ENCODE measurements around the gene CNTNAP5. TPM values are rescaled to one million over a fixed set of nuclear protein-coding genes. Genes with fewer than 3 reads are reported as not detected.

Gene CNTNAP5
- total RNA-seq, 1 experiment from 2014 or later = not detected

- no TSS peak for BruUV-seq (replicated peaks)
- peaks cover 15% of the 10 kb centered on the region for H3K9me3 ChIP-seq (ENCODE audit: low read depth, low read length, poor library complexity, severe bottlenecking)
- POLR2A ChIA-PET (ENCODE audit: low non-redundant PET) = no interaction called here
- CTCF ChIA-PET = no interaction called here
- H3K27ac ChIP-seq (ENCODE audit: low read depth, low read length, poor library complexity, severe bottlenecking) = no peak overlapping the region
- no peaks in the 10 kb centered on the region for H3K36me3 ChIP-seq (ENCODE audit: insufficient read depth, low read length, poor library complexity, severe bottlenecking)
- H3K27me3 ChIP-seq (replicated peaks; ENCODE audit: insufficient read depth, low read depth, low read length, poor library complexity) = no peaks in the 10 kb centered on the region
- DNase-seq (ENCODE audit: low spot score) = no peak
- TF ChIP-seq EZH2 (IDR thresholded peaks at IDR 0.05; ENCODE audit: borderline replicate concordance, low read depth, low read length, poor library complexity, severe bottlenecking) = no peak
- TF ChIP-seq, protein P1, sequence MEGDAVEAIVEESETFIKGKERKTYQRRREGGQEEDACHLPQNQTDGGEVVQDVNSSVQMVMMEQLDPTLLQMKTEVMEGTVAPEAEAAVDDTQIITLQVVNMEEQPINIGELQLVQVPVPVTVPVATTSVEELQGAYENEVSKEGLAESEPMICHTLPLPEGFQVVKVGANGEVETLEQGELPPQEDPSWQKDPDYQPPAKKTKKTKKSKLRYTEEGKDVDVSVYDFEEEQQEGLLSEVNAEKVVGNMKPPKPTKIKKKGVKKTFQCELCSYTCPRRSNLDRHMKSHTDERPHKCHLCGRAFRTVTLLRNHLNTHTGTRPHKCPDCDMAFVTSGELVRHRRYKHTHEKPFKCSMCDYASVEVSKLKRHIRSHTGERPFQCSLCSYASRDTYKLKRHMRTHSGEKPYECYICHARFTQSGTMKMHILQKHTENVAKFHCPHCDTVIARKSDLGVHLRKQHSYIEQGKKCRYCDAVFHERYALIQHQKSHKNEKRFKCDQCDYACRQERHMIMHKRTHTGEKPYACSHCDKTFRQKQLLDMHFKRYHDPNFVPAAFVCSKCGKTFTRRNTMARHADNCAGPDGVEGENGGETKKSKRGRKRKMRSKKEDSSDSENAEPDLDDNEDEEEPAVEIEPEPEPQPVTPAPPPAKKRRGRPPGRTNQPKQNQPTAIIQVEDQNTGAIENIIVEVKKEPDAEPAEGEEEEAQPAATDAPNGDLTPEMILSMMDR (conservative IDR thresholded peaks at IDR 0.05; ENCODE audit: low read depth, low read length) = no peak
- intact Hi-C loops (cut with micrococcal nuclease; ENCODE audit: unreplicated experiment) = no loop called here
- H3K4me3 ChIP-seq (ENCODE audit: low read depth, low read length, poor library complexity, severe bottlenecking) = no peak overlapping the region
- no peaks in the 10 kb centered on the region for H3K4me1 ChIP-seq (ENCODE audit: insufficient read depth, low read length, poor library complexity, severe bottlenecking)
Observed at GRCh38 chr2:124692216-124692615, 667.1 kb downstream of the CNTNAP5 start.

DNA sequence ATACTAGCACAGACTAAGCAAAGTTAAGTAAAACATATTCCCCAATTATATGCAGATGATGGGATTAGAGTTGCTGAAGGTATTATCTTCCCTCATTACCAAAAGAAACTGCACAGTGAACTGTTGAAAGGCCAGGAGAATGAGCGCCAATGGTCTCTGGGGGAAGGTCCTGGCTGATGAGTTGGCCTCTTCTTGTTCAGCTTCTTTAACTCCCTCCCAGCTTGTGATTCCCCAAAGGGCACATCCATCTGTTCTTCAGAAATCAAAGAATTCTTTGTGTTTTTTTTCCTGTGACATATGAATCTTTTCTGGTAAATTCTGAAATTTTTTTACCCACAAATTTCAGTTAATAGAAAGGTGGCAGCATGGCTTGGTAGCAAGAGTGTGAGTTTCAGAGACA is 667.6 kb downstream of the CNTNAP5 start:
- ChIA-PET CTCF (no interaction called here), POLR2A (ENCODE audit: low non-redundant PET) (no interaction called here)
- Histone ChIP-seq H3K4me1 (ENCODE audit: insufficient read depth, low read length, poor library complexity, severe bottlenecking) (no peaks in the 10 kb centered on the region), H3K27ac (ENCODE audit: low read depth, low read length, poor library complexity, severe bottlenecking) (no peak overlapping the region), H3K9me3 (ENCODE audit: low read depth, low read length, poor library complexity, severe bottlenecking) (peaks cover 15% of the 10 kb centered on the region), H3K27me3 (replicated peaks; ENCODE audit: insufficient read depth, low read depth, low read length, poor library complexity) (no peaks in the 10 kb centered on the region), H3K36me3 (ENCODE audit: insufficient read depth, low read length, poor library complexity, severe bottlenecking) (no peaks in the 10 kb centered on the region), H3K4me3 (ENCODE audit: low read depth, low read length, poor library complexity, severe bottlenecking) (no peak overlapping the region)
- no TSS peak for BruUV-seq (replicated peaks)
- TF ChIP-seq EZH2 (IDR thresholded peaks at IDR 0.05; ENCODE audit: borderline replicate concordance, low read depth, low read length, poor library complexity, severe bottlenecking) = no peak
- TF ChIP-seq, protein P1 (conservative IDR thresholded peaks at IDR 0.05; ENCODE audit: low read depth, low read length) = no peak
- no peak for DNase-seq (ENCODE audit: low spot score)
- intact Hi-C loops (cut with micrococcal nuclease; ENCODE audit: unreplicated experiment) = no loop called here

GRCh38 chr2:124693156-124693555 is 668.1 kb downstream of the CNTNAP5 start:
- POLR2A ChIA-PET (ENCODE audit: low non-redundant PET) = no interaction called here

More at GRCh38 chr2:124693156-124693555, 668.1 kb downstream of the CNTNAP5 start:
- intact Hi-C loops (cut with micrococcal nuclease; ENCODE audit: unreplicated experiment) = no loop called here
- H3K9me3 ChIP-seq (ENCODE audit: low read depth, low read length, poor library complexity, severe bottlenecking) = peaks cover 13% of the 10 kb centered on the region
- no TSS peak for BruUV-seq (replicated peaks)
- no peak overlapping the region for H3K4me3 ChIP-seq (ENCODE audit: low read depth, low read length, poor library complexity, severe bottlenecking)
- DNase-seq (ENCODE audit: low spot score) = no peak
- H3K27ac ChIP-seq (ENCODE audit: low read depth, low read length, poor library complexity, severe bottlenecking) = no peak overlapping the region
- TF ChIP-seq EZH2 (IDR thresholded peaks at IDR 0.05; ENCODE audit: borderline replicate concordance, low read depth, low read length, poor library complexity, severe bottlenecking) = no peak
- TF ChIP-seq, protein P1 (conservative IDR thresholded peaks at IDR 0.05; ENCODE audit: low read depth, low read length) = no peak
- CTCF ChIA-PET = no interaction called here
- H3K36me3 ChIP-seq (ENCODE audit: insufficient read depth, low read length, poor library complexity, severe bottlenecking) = no peaks in the 10 kb centered on the region
- no peaks in the 10 kb centered on the region for H3K27me3 ChIP-seq (replicated peaks; ENCODE audit: insufficient read depth, low read depth, low read length, poor library complexity)
- H3K4me1 ChIP-seq (ENCODE audit: insufficient read depth, low read length, poor library complexity, severe bottlenecking) = no peaks in the 10 kb centered on the region
